ENCODE data around the gene ACTMAP.

DNA sequence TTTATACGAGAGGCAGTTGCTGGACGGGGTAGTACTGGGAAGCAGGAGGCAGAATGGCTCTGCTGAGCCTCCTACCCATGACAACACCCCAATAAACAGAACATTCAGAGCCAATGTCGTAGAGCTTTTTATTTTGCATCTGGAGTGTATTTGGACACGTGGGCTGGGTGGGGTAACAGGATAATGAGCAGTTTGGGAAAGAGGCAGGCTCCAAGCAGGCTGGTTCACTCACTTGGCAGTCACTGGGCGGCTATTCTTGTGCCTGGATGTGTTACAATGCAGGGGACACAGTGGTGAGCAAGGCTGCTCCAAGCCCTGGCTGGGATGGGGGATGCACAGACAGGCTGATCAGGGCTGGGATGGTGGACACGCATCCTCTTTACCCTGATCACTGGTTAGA, 9.5 kb downstream of the ACTMAP start:
- TF ChIP-seq, protein P1, sequence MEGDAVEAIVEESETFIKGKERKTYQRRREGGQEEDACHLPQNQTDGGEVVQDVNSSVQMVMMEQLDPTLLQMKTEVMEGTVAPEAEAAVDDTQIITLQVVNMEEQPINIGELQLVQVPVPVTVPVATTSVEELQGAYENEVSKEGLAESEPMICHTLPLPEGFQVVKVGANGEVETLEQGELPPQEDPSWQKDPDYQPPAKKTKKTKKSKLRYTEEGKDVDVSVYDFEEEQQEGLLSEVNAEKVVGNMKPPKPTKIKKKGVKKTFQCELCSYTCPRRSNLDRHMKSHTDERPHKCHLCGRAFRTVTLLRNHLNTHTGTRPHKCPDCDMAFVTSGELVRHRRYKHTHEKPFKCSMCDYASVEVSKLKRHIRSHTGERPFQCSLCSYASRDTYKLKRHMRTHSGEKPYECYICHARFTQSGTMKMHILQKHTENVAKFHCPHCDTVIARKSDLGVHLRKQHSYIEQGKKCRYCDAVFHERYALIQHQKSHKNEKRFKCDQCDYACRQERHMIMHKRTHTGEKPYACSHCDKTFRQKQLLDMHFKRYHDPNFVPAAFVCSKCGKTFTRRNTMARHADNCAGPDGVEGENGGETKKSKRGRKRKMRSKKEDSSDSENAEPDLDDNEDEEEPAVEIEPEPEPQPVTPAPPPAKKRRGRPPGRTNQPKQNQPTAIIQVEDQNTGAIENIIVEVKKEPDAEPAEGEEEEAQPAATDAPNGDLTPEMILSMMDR (IDR thresholded peaks at IDR 0.05) = no peak
- no peak for TF ChIP-seq EZH2 (IDR thresholded peaks at IDR 0.05)
- TF ChIP-seq EZH2phosphoT487 (IDR thresholded peaks at IDR 0.05) = no peak
